GM18951 (cell line): Measurements from ENCODE around the gene LAMA2.

Source experiments
- POLR2A ChIP-seq: IDR thresholded peaks from 4 replicates; pipeline ENCODE4 v1.6.1; 2011; ENCODE audit warnings: mild to moderate bottlenecking; ENCODE audit not compliant: insufficient read length, insufficient read depth; ENCODE audit errors: extremely low read depth
- in situ Hi-C: fragments of 300-500 bp; cut with MboI; formaldehyde crosslinking; loops from one replicate; pipeline ENCODE4 v1.12.0; 2022; ENCODE audit warnings: low sequenced_read_pairs, mixed read lengths, inconsistent platforms; ENCODE audit not compliant: unreplicated experiment

LAMA2 gene

GRCh38 chr6:129184324-129184723 lies 301.4 kb downstream of the LAMA2 start:
- in situ Hi-C loops, result no loop called here
- TF ChIP-seq POLR2A, result no peak

- in situ Hi-C loops, result no loop called here
- TF ChIP-seq POLR2A, result no peak
These were observed 301.9 kb downstream of the LAMA2 start for GRCh38 chr6:129184808-129185366.

GRCh38 chr6:129186988-129187387 lies 304.1 kb downstream of the LAMA2 start:
- no peak for TF ChIP-seq POLR2A
- in situ Hi-C loops, result no loop called here

- no peak for TF ChIP-seq POLR2A
- in situ Hi-C loops, result no loop called here
These were observed 305.4 kb downstream of the LAMA2 start for GRCh38 chr6:129188306-129188705.

GRCh38 chr6:129188795-129189194 lies 305.9 kb downstream of the LAMA2 start:
- in situ Hi-C loops, result no loop called here
- no peak for TF ChIP-seq POLR2A

- TF ChIP-seq POLR2A, result no peak
- in situ Hi-C loops, result no loop called here
These were observed 306.3 kb downstream of the LAMA2 start for GRCh38 chr6:129189266-129189665.

GRCh38 chr6:129191235-129191634 lies 308.3 kb downstream of the LAMA2 start:
- TF ChIP-seq POLR2A, result no peak

GRCh38 chr6:129192458-129192989 lies 309.6 kb downstream of the LAMA2 start:
- in situ Hi-C loops, result no loop called here
- no peak for TF ChIP-seq POLR2A

More at GRCh38 chr6:129191235-129191634, 308.3 kb downstream of the LAMA2 start:
- in situ Hi-C loops, result no loop called here

- in situ Hi-C loops, result no loop called here
These were observed 311.5 kb downstream of the LAMA2 start for GRCh38 chr6:129194306-129194941.

GRCh38 chr6:129195161-129195560 lies 312.2 kb downstream of the LAMA2 start:
- in situ Hi-C loops, result no loop called here

More at GRCh38 chr6:129194306-129194941, 311.5 kb downstream of the LAMA2 start:
- no peak for TF ChIP-seq POLR2A

GRCh38 chr6:129195643-129196042 lies 312.7 kb downstream of the LAMA2 start:
- no peak for TF ChIP-seq POLR2A
- in situ Hi-C loops, result no loop called here

More at GRCh38 chr6:129195161-129195560, 312.2 kb downstream of the LAMA2 start:
- TF ChIP-seq POLR2A, result no peak

GRCh38 chr6:129197154-129197553 lies 314.2 kb downstream of the LAMA2 start:
- TF ChIP-seq POLR2A, result no peak
- in situ Hi-C loops, result no loop called here

- in situ Hi-C loops, result no loop called here
- no peak for TF ChIP-seq POLR2A
These were observed 317.2 kb downstream of the LAMA2 start for GRCh38 chr6:129200151-129200550.
